Astrocyte of the spinal cord (primary cell): ENCODE data around the gene C16orf82.

Experiments
- DNase-seq: peaks from one replicate; pipeline ENCODE4 v3.0.0; 2011; ENCODE audit warnings: low read depth, low spot score
- H3K4me3 ChIP-seq: 2 replicates; pipeline ENCODE4 v1.5.1; 2011; ENCODE audit warnings: low read depth, mild to moderate bottlenecking, low read length, moderate library complexity
- in situ Hi-C: cut with HindIII; loops from 2 replicates; pipeline ENCODE4 v1.10.0; 2017; ENCODE audit warnings: low sequenced_read_pairs
- TF ChIP-seq, protein P1 (sequence below): IDR thresholded peaks from 2 replicates; pipeline ENCODE4 v1.5.1; 2012; ENCODE audit warnings: low read depth, mild to moderate bottlenecking, low read length, inconsistent platforms

The C16orf82 gene

DNA sequence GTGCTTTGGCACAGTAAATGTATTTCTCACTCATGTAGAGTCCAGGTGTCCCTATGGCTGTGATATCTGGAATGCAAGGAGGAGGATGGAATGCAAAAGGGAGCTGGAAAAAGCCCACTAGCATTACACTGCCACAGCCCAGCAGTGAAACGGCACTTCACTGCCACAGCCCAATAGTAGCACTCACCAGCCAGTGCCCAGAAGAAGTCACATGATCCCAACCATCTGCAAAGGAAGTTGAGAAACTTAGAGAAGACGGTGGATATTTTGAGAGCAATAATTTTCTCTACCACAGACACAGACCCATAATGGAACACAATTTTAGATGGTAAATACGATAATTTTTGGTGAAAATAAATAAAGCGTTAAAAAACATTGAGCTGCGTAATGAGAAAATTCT is 51.8 kb downstream of the C16orf82 start:
- no peak for DNase-seq
- no peak overlapping the region for H3K4me3 ChIP-seq
- in situ Hi-C loops, result no loop called here
- TF ChIP-seq, protein P1, sequence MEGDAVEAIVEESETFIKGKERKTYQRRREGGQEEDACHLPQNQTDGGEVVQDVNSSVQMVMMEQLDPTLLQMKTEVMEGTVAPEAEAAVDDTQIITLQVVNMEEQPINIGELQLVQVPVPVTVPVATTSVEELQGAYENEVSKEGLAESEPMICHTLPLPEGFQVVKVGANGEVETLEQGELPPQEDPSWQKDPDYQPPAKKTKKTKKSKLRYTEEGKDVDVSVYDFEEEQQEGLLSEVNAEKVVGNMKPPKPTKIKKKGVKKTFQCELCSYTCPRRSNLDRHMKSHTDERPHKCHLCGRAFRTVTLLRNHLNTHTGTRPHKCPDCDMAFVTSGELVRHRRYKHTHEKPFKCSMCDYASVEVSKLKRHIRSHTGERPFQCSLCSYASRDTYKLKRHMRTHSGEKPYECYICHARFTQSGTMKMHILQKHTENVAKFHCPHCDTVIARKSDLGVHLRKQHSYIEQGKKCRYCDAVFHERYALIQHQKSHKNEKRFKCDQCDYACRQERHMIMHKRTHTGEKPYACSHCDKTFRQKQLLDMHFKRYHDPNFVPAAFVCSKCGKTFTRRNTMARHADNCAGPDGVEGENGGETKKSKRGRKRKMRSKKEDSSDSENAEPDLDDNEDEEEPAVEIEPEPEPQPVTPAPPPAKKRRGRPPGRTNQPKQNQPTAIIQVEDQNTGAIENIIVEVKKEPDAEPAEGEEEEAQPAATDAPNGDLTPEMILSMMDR, result no peak
